ENCODE data around the gene OLFML1. TPM values are rescaled to one million over a fixed set of nuclear protein-coding genes. Genes with fewer than 3 reads are reported as not detected.

OLFML1 gene
- total and polyA plus RNA-seq, 2 of the 8 experiments (the other 6 are each of a cell fraction or from before 2014, with no cell fraction given): 0.24 TPM; not detected in 1

GRCh38 chr11:7490535-7490934 lies 5.2 kb downstream of the OLFML1 start:
- Histone ChIP-seq H3K27ac (ENCODE audit: low read depth, low read length) (no peak overlapping the region), H3K18ac (ENCODE audit: extremely low read depth, low read length) (no peak overlapping the region), H3K4me1 (replicated peaks in 1 of 4; ENCODE audit: control insufficient read depth in 3 of 4, insufficient read depth in 4 of 4, low read length in 3 of 4) (peaks cover 0 to 5% (median 1%) of the 10 kb centered on the region in 4 experiments; a peak in 2 of 7 replicates), H3K79me2 (ENCODE audit: control insufficient read depth in 1 of 2, insufficient read depth in 2 of 2, low read length in 2 of 2) (no peaks in the 10 kb centered on the region), H3K14ac (ENCODE audit: insufficient read length) (no peak overlapping the region), H3K79me1 (ENCODE audit: low read depth, low read length) (no peaks in the 10 kb centered on the region), H3K9ac (replicated peaks in 1 of 4; ENCODE audit: extremely low read depth in 1 of 4, low read depth in 3 of 4, low read length in 3 of 4) (no peak overlapping the region), H3K23me2 (ENCODE audit: low read depth, low read length) (no peaks in the 10 kb centered on the region), H2BK15ac (ENCODE audit: low read length) (no peak overlapping the region), H3K36me3 (ENCODE audit: control insufficient read depth in 2 of 4, insufficient read depth in 4 of 4, low read length in 3 of 4) (no peaks in the 10 kb centered on the region), H4K8ac (ENCODE audit: extremely low read depth, insufficient read depth, low read length) (no peak overlapping the region), H2AFZ (ENCODE audit: low read length) (no peak overlapping the region), H3K4ac (replicated peaks; ENCODE audit: insufficient read length, low read depth, low read length) (no peak overlapping the region), H2BK12ac (ENCODE audit: low read depth, low read length) (no peak overlapping the region), H3K4me3 (ENCODE audit: extremely low read depth in 1 of 4, insufficient read depth in 2 of 4, low read depth in 3 of 4, low read length in 4 of 4) (no peak overlapping the region), H4K20me1 (replicated peaks in 1 of 2; ENCODE audit: control insufficient read depth in 1 of 2, insufficient read depth in 2 of 2, low read length in 2 of 2) (no peaks in the 10 kb centered on the region), H3K9me3 (ENCODE audit: insufficient read depth in 2 of 2, low read depth in 1 of 2, low read length in 1 of 2) (no peaks in the 10 kb centered on the region), H3K4me2 (ENCODE audit: insufficient read depth in 1 of 2, low read depth in 2 of 2, low read length in 2 of 2) (no peak overlapping the region), H3K27me3 (replicated peaks in 1 of 4; ENCODE audit: control insufficient read depth in 3 of 4, extremely low read depth in 1 of 4, insufficient read depth in 3 of 4, low read length in 3 of 4) (no peaks in the 10 kb centered on the region), H4K5ac (ENCODE audit: insufficient read length, low read depth, low read length) (no peak overlapping the region), H4K91ac (replicated peaks; ENCODE audit: insufficient read length, low read length) (no peak overlapping the region), H3K56ac (replicated peaks; ENCODE audit: insufficient read length, low read depth, low read length) (no peak overlapping the region), H2AK5ac (ENCODE audit: low read depth, low read length) (no peak overlapping the region; the same call in 1 of the 2 replicates), H2BK20ac (ENCODE audit: low read length) (0 out of 2 replicates have a peak overlapping the region, but pooled peaks have one; percentile 40), H3K23ac (ENCODE audit: insufficient read length) (no peak overlapping the region), H2BK5ac (ENCODE audit: low read depth, low read length) (no peak overlapping the region), H2BK120ac (replicated peaks; ENCODE audit: low read depth, low read length) (no peak overlapping the region)
- DNase-seq (ENCODE audit: low read depth in 1 of 2, low spot score in 2 of 2): no peak
- CTCF ChIA-PET (ENCODE audit: partially characterized antibody): interaction anchor here (0.7 to 2.7 kb wide), 7 partner anchors 11 to 212 kb away, joined by 3 to 8 read pairs (median 3); partner anchors contain the start of gene PPFIBP2
- no peak for FAIRE-seq
- WGBS, 2 experiments (ENCODE audit: extremely low coverage in 1 of 2, insufficient coverage in 1 of 2, insufficient read length in 1 of 2, insufficient replicate concordance in 2 of 2, low coverage in 1 of 2, low lambda C conversion rate in 2 of 2, missing lambda C conversion rate in 1 of 2): 79 to 100% methylated on average over 1 of the region's 1 CpG
- POLR2A ChIA-PET (ENCODE audit: partially characterized antibody): interaction anchor here (0.8 to 1.9 kb wide), 2 partner anchors 10 to 19 kb away, joined by 3 to 4 read pairs; no protein-coding TSS in a partner anchor
- TF ChIP-seq USF2 (IDR thresholded peaks at IDR 0.05; ENCODE audit: low read length) (no peak), NRF1 (IDR thresholded peaks at IDR 0.05; ENCODE audit: low read depth, low read length) (no peak), EGR1 (IDR thresholded peaks at IDR 0.05; ENCODE audit: borderline replicate concordance, low read depth, low read length) (no peak), BACH1 (IDR thresholded peaks at IDR 0.05; ENCODE audit: low read length) (no peak), CEBPB (IDR thresholded peaks at IDR 0.05; ENCODE audit: low read depth, low read length) (no peak), NANOG (IDR thresholded peaks at IDR 0.05; ENCODE audit: insufficient read depth, low read depth, low read length, poor library complexity, severe bottlenecking) (no peak), PHF8 (conservative IDR thresholded peaks at IDR 0.05; ENCODE audit: low read depth, low read length) (no peak), SRF (IDR thresholded peaks at IDR 0.05; ENCODE audit: low read depth, low read length) (no peak)
